HK-2 (cell line): ENCODE data around the gene ADCY4.
"Not testable (repeated sequence)": the region's sequence is repeated elsewhere in the genome, so short reads cannot be mapped to it uniquely, and the experiment has no call there.

Experiments
- DNase-seq: peaks from one replicate; pipeline ENCODE4 v3.0.0-alpha.2; 2018; ENCODE audit not compliant: unreplicated experiment

The ADCY4 gene

DNA sequence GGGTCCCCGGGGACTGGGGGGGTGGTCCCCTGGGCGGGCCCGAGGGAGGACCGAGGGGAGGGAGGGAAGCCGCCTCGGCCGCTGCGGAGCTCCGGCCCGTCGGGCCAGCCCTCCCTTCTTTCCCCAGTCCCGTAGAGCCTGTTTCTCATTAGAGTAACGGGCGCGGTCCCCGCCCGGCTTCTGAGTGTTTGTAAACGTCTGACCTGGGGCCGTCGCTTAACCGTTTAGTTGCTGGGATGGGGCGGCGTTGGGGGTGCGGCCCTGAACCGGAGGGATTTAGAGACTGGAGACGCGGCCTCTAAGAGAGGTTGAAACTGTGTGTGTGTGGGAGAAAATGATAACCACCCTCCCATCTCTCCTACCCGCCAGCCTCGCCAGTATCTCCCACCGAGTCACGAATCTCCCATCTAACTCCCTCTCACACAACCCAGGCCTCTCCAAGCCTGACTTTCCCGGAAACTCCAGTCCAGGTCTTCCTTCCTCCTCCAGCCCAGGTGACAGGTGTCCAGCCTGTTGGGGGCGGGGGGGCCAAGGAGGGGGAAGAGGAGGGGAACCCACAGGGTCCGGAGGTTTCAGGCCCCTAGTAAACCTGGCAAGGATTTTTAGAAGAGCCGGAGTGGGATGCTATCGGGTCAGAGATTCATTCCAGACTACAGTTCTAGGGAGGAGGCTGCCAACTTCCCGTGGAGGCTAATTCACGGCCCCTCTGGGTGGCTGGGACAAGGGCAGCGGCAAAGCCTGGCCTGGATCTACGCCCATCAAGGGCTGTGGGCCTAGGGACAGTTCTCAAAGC is 32.0 kb upstream of the ADCY4 start:
- DNase-seq: peak; percentile 62

DNA sequence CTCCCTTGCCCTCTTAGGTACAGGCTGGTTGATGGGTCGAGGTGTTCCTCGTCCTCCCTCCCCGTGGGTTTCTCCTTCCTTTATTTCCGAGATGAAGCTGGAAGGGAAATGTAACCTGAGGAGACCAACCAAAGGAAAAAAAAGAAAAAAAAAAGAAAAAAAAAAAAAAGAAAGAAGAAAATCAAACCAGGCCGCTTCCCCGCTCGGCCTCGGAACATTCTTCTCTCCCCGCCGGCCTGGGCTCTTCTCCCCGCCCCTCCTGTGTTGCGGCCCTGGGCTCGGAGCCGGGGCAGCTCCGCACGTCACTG is 31.5 kb upstream of the ADCY4 start:
- DNase-seq: no peak

GRCh38 chr14:24365600-24366412 is 30.9 kb upstream of the ADCY4 start:
- DNase-seq: peak; percentile 80

- no peak for DNase-seq
Observed at GRCh38 chr14:24364841-24365240, 30.0 kb upstream of the ADCY4 start.

DNA sequence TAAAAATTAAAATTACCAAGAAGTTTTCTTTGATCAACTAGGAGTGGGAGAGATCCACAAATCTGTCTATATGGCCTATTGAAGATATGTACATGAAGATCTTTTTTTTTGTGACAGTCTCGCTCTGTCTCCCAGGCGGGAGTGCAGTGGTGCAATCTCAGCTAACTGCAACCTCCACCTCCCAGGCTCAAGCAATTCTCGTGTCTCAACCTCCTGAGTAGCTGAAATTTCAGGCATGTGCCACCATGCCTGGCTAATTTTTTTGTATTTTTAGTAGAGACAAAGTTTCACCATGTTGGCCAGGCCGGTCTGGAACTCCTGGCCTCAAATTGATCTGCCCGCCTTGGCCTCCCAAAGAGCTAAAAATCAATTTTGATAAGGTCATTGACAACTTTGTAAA is 28.5 kb upstream of the ADCY4 start:
- DNase-seq: no peak

GRCh38 chr14:24362241-24362960 is 27.5 kb upstream of the ADCY4 start:
- DNase-seq: no peak

GRCh38 chr14:24361326-24361725 is 26.5 kb upstream of the ADCY4 start:
- DNase-seq: no peak

GRCh38 chr14:24360281-24360680 is 25.4 kb upstream of the ADCY4 start:
- no peak for DNase-seq

DNA sequence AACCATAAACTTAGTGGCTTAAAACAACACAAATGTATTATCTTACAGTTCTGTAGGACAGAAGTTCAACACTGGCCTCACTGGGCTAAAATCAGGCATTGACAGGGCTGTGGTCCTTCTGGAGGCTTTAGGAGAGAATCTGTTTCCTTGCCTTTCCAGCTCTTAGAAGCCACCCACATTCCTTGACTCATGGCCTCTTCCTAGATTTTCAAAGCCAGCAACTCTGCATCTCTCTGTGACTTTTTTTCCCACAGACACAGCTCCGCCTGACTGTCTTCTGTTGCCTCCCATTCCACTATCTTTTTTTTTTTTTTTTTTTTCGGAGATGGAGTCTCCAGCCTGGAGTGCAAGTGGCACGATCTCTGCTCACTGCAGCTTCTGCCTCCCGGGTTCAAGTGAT is 21.3 kb upstream of the ADCY4 start:
- no peak for DNase-seq

DNA sequence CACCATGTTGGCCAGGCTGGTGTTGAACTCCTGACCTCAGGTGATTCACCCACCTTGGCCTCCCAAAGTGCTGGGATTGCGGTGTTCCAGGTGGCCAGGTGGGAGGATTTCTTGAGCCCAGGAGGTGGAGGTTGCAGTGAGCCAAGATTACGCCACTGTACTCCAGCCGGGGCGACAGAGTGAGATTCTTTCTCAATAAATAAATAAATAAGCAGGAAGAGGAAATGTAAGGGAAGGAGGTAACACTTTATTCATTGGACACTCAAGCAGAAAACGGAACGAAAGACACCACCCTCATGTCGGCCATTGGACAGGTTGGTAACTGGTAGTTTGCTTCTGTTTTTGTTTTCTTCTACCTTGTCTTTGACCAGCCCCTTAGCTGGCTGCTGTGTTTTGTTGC is 20.1 kb upstream of the ADCY4 start:
- DNase-seq: no peak

DNA sequence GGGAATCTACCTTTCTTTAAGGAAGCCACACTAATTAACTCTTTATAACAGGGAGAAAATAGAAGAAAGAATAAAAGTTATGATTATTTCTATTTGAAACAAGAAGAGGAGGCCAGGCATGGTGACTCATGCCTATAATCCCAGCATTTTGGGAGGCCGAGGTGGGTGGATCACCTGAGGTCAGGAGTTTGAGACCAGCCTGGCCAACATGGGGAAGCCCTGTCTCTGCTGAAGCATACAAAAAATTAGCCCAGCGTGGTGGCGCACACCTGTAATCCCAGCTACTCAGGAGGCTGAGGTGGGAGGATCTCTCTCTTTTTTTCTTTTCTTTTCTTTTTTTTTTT is 19.6 kb upstream of the ADCY4 start:
- DNase-seq: not testable (repeated sequence)

DNA sequence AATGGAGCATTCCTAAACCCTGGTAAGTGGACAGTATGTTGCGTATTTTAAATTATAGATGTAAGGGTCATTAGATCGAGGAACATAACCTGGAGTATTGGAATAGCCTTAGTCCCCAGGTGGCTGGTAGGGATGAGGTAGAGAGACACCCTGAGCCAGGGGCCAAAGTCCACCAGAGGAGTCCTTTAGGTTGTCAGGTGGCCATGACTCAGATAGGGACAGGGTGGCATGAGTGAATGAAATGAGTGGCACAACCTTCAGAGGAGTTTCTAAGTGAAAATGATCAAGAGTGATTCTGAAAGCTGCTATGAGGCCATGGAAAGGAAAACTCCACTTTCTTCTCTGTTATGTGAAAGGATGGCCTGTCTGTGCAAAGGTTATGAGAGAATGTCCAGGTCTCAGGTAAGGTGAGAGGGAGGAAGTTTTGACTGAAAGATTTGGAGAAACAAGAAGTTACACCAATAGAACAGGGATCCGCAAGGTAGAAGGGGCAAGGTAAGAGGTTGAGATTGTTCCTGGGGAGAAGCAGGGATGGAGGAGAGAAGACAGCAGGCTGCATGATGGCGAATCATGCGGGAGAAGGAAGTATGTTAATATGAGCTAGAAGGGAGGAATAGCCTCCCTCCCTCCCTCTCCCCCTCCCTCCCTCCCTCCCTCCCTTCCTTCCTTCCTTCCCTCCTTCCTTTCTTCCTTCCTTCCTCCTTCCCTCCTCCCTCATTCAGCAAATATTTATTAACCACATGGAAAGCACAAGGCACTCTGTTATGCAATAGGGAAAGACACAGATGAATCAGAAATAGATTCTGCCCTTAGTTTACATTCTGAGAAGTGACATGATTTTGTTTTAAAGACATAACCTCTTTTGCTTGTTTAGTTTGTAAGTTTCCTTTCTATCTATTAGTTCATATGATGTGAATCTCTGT is 18.9 kb upstream of the ADCY4 start:
- no peak for DNase-seq

DNA sequence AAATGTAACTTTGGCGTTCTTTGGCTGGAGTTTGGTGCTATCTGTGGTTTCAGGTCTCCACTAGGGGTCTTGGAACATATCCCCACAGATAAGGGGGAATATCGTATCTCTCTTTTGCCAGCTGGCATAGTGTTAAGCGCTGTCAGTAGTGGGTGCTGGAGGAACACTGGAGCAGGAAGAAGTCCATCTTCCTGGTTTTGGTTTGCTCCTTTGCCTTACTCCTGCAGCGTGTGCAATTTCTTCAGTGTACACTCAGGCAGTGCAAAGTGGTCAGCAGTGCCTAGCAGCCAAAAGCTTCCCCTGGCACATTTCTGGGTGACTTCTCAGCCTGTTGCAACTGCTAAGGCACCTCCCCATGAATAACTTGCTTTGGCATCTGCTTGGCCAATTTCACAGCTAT is 16.6 kb upstream of the ADCY4 start:
- no peak for DNase-seq

DNA sequence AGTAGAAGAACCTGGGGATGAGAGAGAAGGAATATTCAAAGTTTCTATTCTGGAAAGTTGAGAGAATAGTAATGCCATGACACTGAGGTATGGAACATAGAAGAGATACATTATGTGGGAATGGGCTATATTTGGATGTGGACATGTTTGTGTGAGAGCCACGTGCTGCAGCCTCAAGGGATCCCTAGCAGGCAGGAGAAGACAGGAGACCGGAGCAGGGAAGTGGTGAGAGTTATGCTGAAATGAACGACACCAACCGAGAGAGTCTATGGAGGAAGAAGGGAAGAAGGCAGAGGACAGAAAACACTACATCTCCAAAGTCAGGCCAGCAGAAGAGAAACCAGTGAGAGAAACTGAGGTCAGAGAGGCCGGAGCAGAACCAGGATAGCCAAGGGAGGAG is 14.9 kb upstream of the ADCY4 start:
- DNase-seq: no peak

DNA sequence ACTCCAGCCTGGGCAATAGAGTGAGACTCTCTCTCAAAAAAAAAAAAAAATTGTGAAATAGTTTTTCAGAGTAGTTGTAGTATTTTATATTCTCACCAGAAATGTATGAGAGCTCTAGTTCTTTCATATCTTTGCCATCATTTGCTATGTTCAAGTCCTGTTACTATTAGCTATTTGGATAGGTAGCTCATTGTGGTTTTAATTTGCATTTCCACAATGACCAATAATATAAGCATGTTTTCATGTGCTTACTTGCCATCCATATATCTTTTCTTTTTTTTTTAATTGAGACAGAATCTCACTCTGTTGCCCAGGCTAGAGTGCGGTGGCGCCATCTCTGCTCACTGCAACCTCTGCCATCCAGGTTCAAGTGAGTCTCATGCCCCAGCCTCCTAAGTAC is 13.3 kb upstream of the ADCY4 start:
- DNase-seq: no peak

GRCh38 chr14:24347134-24347533 is 12.3 kb upstream of the ADCY4 start:
- no peak for DNase-seq

DNA sequence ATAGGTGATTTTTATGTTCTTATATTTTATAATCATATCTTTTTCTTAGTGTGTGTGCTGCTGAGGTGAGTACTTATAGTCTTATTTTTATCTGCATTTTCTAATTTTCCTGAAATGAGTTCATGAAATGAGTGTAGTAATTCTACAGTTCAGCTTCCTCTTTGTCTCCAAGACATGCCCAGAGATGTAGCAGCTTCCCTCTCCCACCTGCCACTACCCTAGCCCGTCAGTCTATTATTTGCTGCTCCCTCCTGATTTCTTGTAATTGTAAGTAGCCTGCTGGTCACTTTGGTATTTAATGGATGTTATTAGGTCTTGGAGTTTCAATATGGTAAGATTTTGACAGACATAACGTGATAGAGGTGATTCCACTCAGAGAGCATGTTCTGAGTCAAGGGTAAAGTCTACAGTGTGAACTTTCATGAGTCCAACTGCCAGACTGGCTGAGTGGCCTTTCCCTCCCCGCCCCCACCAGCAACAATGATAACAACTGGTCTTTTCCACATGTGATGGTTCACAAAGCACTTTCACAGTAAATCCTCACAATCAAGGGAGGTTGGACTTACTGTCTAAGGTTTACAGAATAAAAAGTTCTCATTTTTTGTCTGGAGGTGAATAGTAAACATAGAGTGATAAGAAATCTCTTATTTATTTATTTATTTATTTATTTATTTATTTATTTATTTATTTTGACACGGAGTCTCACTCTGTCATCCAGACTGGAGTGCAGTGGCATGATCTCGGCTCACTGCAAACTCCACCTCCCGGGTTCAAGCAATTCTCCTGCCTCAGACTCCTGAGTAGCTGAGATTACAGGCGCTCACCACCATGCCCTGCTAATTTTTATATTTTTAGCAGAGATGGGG is 9.2 kb upstream of the ADCY4 start:
- DNase-seq: no peak

DNA sequence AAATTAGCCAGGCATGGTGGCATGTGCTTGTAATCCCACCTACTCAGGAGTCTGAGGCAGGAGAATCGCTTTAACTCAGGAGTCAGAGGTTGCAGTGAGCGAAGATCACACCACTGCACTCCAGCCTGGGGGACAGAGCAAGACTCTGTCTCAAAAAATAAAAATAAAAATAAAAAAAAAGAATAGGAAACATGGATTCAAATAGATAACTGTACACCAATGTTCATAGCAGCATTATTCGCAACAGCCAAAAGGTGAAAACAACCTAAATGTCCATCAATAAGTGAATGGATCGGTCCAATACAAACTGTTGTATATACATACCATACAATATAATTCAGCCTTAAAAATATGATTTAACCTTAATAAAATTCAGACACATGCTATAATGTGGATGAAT is 8.0 kb upstream of the ADCY4 start:
- no peak for DNase-seq

- DNase-seq: no peak
Observed at GRCh38 chr14:24340606-24341005, 5.7 kb upstream of the ADCY4 start.

DNA sequence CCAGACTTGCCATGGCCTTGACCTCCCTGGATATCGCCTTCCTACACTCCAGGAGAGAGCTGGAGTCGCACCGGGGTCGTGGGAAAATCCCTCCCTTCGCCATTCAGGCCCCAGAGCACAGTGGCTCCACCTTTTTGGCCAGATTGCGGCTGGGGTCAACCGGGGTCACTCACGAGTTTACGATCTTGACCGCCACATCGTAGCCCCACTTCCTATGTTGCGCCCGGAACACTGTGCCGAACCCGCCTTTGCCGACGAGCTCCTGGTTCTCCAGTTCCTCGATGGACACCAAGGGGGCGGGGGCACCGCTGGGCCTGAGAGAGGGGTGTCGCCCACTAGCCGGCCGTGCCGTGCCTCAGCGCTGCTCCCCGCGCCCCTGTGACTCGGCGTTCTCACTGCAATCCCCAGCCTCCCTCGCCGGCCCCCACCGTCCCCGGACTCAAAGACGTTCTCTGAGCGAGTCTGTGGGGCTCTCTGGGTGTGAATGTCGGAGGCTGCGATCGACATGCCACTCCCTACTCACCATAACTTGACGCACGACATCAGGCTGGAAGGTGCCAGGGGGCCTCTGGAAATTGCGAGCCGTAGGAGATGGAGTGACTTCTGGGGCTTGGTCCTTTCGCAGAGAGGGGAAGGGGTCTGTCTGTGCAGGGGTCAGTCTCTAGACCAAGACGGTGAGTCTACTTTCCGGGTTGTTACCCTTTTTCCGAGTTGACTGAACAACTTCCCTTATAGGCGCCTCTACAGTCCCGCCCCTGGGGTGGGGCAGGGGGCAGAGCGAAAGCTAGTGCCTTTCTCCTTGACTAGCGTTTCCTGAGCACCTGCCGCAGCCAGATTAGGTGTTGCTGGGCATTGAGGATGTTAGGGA is 4.6 kb upstream of the ADCY4 start, which contains the start of gene RIPK3:
TSS of gene RIPK3 (minus strand) at position 708 of the 868 bp plus-strand sequence. CDS start at position 543, 165 bp downstream.
- DNase-seq: no peak
